ENCODE measurements around the gene ZNF322.

Gene ZNF322

GRCh38 chr6:26613201-26613600, 46.3 kb downstream of the ZNF322 start:
- no peak for DNase-seq

GRCh38 chr6:26611599-26611998, 47.9 kb downstream of the ZNF322 start:
- DNase-seq, result no peak

- DNase-seq, result no peak
These were observed 50.1 kb downstream of the ZNF322 start for GRCh38 chr6:26609463-26609862.

- peak; percentile 54 for DNase-seq
These were observed 51.9 kb downstream of the ZNF322 start for GRCh38 chr6:26607434-26608230.

- no peak for DNase-seq
These were observed 54.7 kb downstream of the ZNF322 start for GRCh38 chr6:26604797-26605196.

GRCh38 chr6:26604026-26604425, 55.5 kb downstream of the ZNF322 start:
- DNase-seq, result no peak

GRCh38 chr6:26602262-26602661, 57.3 kb downstream of the ZNF322 start:
- DNase-seq, result no peak

- no peak for DNase-seq
These were observed 58.8 kb downstream of the ZNF322 start for GRCh38 chr6:26600759-26601158.

- DNase-seq, result no peak
These were observed 60.0 kb downstream of the ZNF322 start for GRCh38 chr6:26599591-26599990.

- DNase-seq, result no peak
These were observed 60.4 kb downstream of the ZNF322 start for GRCh38 chr6:26599134-26599533.

GRCh38 chr6:26598267-26598666, 61.3 kb downstream of the ZNF322 start:
- no peak for DNase-seq

GRCh38 chr6:26597821-26598220, 61.7 kb downstream of the ZNF322 start:
- DNase-seq, result no peak

GRCh38 chr6:26597389-26597766, 62.2 kb downstream of the ZNF322 start:
- DNase-seq, result no peak

- peak; percentile 97 for DNase-seq
These were observed 62.8 kb downstream of the ZNF322 start, which contains the start of gene ABT1 for GRCh38 chr6:26596579-26597388. Gene ABT1 (plus strand): TSS chr6:26596953. CDS start chr6:26596983, 30 bp downstream.

- DNase-seq, result peak; percentile 86
These were observed 63.8 kb downstream of the ZNF322 start for GRCh38 chr6:26595669-26596269.

GRCh38 chr6:26594730-26595632, 64.6 kb downstream of the ZNF322 start:
- DNase-seq, result no peak

- no peak for DNase-seq
These were observed 65.4 kb downstream of the ZNF322 start for GRCh38 chr6:26594131-26594498.

GRCh38 chr6:26593278-26594130, 66.0 kb downstream of the ZNF322 start:
- DNase-seq, result no peak

- no peak for DNase-seq
These were observed 66.9 kb downstream of the ZNF322 start for GRCh38 chr6:26592649-26593048.

- no peak for DNase-seq
These were observed 70.6 kb downstream of the ZNF322 start for GRCh38 chr6:26588965-26589364.
